ENCODE results near the gene SS18L1. TPM values are rescaled to one million over a fixed set of nuclear protein-coding genes. Genes with fewer than 3 reads are reported as not detected.

SS18L1 gene
- total and polyA plus RNA-seq, 7 donors: 10.1 to 18.0 (median 11.3) TPM

DNA sequence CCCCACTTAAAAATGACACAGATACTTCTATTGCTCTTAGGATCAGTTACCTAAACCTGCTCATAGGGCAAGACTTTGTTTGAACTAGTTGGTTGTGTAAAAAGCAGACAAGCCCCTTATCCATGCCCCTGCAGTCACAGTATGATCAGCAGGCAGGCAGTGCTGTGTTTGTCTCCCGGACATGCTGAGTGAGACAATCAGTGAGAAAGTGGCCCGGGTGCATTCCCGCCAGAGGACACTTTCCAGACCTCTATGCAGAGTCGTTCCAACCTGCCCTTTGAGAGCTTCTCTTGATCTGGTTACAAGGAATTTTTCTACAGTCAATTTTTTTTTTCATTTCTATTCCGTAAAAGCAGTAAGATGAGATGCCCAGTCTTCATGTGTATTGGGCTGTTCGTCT is 15.1 kb upstream of the SS18L1 start:
- no peak for ATAC-seq
- Histone ChIP-seq H3K4me1 (peaks cover 53% of the 10 kb centered on the region), H3K9me3 (no peaks in the 10 kb centered on the region), H3K27me3 (ENCODE audit: insufficient read depth in 3 of 3, low read length in 2 of 3) (no peaks in the 10 kb centered on the region), H3K36me3 (ENCODE audit: insufficient read depth in 1 of 2, low read depth in 1 of 2) (peaks cover 16 to 94% of the 10 kb centered on the region in 2 donors), H3K27ac (no peak overlapping the region), H3K4me3 (no peak overlapping the region)
- WGBS, 3 donors: 52 to 81% (median 71%) methylated on average over 6 of the region's 6 CpGs
- DNase-seq: no peak
- TF ChIP-seq, protein P1, sequence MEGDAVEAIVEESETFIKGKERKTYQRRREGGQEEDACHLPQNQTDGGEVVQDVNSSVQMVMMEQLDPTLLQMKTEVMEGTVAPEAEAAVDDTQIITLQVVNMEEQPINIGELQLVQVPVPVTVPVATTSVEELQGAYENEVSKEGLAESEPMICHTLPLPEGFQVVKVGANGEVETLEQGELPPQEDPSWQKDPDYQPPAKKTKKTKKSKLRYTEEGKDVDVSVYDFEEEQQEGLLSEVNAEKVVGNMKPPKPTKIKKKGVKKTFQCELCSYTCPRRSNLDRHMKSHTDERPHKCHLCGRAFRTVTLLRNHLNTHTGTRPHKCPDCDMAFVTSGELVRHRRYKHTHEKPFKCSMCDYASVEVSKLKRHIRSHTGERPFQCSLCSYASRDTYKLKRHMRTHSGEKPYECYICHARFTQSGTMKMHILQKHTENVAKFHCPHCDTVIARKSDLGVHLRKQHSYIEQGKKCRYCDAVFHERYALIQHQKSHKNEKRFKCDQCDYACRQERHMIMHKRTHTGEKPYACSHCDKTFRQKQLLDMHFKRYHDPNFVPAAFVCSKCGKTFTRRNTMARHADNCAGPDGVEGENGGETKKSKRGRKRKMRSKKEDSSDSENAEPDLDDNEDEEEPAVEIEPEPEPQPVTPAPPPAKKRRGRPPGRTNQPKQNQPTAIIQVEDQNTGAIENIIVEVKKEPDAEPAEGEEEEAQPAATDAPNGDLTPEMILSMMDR (IDR thresholded peaks at IDR 0.05): no peak
- intact Hi-C loops (cut with DNase I): no loop called here

DNA sequence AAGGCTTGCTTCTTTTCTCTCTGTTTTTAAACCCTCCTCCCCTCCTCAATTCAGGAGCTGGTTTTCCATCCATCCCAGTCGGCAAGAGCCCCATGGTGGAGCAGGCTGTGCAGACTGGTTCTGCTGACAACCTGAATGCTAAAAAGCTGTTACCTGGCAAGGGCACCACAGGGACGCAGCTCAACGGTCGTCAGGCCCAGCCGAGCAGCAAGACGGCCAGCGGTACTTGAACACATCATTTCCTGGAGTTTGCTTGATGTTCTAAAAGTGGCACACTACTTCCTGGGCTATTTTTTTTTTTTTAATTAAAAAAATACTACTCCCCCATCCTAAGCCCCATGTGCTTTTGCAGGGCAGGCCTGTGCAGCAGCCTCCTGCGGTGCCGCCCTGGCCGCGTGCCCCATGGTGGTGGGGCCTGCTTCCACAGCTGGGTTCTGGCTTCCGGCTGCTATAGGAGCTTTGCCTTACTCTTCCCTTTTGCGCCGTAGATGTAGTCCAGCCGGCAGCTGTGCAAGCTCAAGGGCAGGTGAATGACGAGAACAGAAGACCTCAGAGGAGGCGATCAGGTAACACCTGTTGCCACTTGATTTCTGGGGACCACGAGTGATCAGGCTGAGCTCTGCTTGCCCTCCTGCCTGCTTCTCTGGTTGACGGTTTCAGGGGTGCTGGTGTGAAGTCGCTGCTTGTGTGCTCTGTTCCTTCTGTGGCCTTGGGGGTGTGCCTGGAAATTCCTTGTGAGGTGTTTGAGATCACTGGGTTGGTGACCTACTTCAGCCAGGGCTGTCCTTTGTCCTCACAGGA is 13.6 kb upstream of the SS18L1 start:
- H3K4me1 ChIP-seq: peaks cover 53% of the 10 kb centered on the region

DNA sequence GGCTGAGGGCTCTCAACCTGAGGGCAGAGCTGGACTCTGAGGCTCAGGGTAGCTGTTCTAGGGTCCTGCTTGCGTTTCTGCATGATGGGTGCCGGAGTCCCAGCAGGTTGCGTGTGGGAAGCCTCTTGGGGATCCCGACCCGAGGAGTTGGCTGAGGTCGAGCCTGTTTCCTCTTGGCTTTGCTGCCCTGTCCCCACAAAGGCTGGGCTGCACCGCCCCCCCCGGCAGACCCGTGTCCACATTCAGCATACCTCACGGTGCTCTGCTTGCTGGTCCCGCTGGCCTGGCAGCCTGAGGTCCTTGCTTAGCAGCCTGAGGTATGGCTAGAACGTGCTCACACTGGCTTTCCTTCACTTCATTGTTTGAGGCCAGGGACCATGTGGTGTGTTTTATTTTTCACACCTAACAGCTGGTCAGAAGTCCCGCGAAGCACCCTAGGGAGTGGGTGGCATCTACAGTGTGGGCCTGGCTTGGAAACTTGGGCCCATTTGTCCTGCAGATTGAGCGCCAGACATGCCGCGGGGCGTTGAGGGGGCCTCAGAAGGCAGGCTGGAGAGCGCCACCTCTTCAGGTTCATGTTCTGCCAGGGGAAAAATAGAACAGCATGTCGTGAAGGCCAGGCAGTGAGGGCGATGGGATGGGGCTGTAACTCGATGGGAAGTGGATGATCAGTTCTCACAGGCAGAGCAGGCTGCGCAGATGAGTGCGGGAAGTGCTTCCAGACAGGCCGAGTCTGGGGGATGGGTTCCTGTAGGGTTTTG is 11.8 kb upstream of the SS18L1 start:
- TF ChIP-seq, protein P1 (IDR thresholded peaks at IDR 0.05): no peak
- intact Hi-C loops (cut with DNase I): no loop called here
- peaks cover 9 to 99% of the 10 kb centered on the region in 2 donors for H3K36me3 ChIP-seq (ENCODE audit: insufficient read depth in 1 of 2, low read depth in 1 of 2)
- ATAC-seq: no peak
- H3K4me3 ChIP-seq: no peak overlapping the region
- H3K9me3 ChIP-seq: no peaks in the 10 kb centered on the region
- 77 to 86% (median 80%) methylated on average over 25 of the region's 25 CpGs for WGBS, 3 donors
- H3K27ac ChIP-seq: peak overlapping the region; percentile 67
- no peak for DNase-seq
- H3K4me1 ChIP-seq: peaks cover 53% of the 10 kb centered on the region
- no peaks in the 10 kb centered on the region for H3K27me3 ChIP-seq (ENCODE audit: insufficient read depth in 3 of 3, low read length in 2 of 3)

More for the DNA sequence above, 13.6 kb upstream of the SS18L1 start:
- Histone ChIP-seq H3K4me3 (no peak overlapping the region), H3K36me3 (ENCODE audit: insufficient read depth in 1 of 2, low read depth in 1 of 2) (peaks cover 16 to 99% of the 10 kb centered on the region in 2 donors), H3K27ac (no peak overlapping the region), H3K9me3 (no peaks in the 10 kb centered on the region), H3K27me3 (ENCODE audit: insufficient read depth in 3 of 3, low read length in 2 of 3) (no peaks in the 10 kb centered on the region)
- 84 to 90% (median 86%) methylated on average over 20 of the region's 20 CpGs for WGBS, 3 donors
- ATAC-seq: no peak
- intact Hi-C loops (cut with DNase I): no loop called here
- DNase-seq: no peak
- TF ChIP-seq, protein P1 (IDR thresholded peaks at IDR 0.05): no peak

DNA sequence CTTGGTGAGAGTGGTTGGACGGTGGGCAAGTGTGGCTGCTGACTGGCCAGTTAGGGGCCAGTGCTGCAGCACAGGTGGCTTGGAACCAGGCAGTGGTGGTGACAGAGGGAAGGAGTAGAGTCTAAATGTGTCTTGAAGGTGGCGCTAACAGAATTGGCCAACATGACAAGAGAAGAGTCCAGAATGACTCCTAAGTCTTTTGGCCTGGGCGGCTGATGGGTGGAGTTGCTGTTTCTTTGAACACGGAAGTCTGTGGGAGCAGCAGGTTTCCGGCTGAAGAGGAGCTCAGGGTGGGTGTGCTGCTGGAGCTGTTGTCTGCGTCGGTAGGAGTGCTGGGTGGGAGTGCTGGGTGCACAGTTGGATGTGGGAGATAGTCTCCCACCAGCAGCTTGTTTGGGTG is 11.1 kb upstream of the SS18L1 start:
- Histone ChIP-seq H3K27ac (peak overlapping the region; percentile 67), H3K36me3 (ENCODE audit: insufficient read depth in 1 of 2, low read depth in 1 of 2) (peaks cover 12 to 99% of the 10 kb centered on the region in 2 donors), H3K27me3 (ENCODE audit: insufficient read depth in 3 of 3, low read length in 2 of 3) (no peaks in the 10 kb centered on the region), H3K4me3 (peak overlapping the region; percentile 22), H3K9me3 (no peaks in the 10 kb centered on the region), H3K4me1 (peaks cover 46% of the 10 kb centered on the region)
- peak; percentile 56 to 62 for DNase-seq
- intact Hi-C loops (cut with DNase I): no loop called here
- ATAC-seq: peak; percentile 39 to 68 (median 53)
- TF ChIP-seq, protein P1 (IDR thresholded peaks at IDR 0.05): no peak
- 55 to 70% (median 66%) methylated on average over 7 of the region's 7 CpGs for WGBS, 3 donors
